GM19438 (cell line): ENCODE results near the gene AIG1.
A peak's percentile ranks its signal among the peaks of the same experiment; 100 is the strongest.
"Not testable (repeated sequence)": the region's sequence is repeated elsewhere in the genome, so short reads cannot be mapped to it uniquely, and the experiment has no call there.

Source experiments
- ATAC-seq: cut with Tn5 transposase; IDR thresholded peaks from one replicate; pipeline ENCODE4 v1.9.1; 2021; ENCODE audit warnings: low read depth; ENCODE audit not compliant: unreplicated experiment

AIG1 gene

GRCh38 chr6:143345477-143345876 is 284.8 kb downstream of the AIG1 start:
- ATAC-seq: not testable (repeated sequence)

- ATAC-seq: no peak
These were observed 285.3 kb downstream of the AIG1 start for GRCh38 chr6:143346004-143346403.

GRCh38 chr6:143348531-143348930 is 287.8 kb downstream of the AIG1 start:
- no peak for ATAC-seq

- no peak for ATAC-seq
These were observed 288.8 kb downstream of the AIG1 start for GRCh38 chr6:143349530-143349929.

GRCh38 chr6:143356101-143356880 is 295.6 kb downstream of the AIG1 start:
- no peak for ATAC-seq

- no peak for ATAC-seq
These were observed 296.5 kb downstream of the AIG1 start for GRCh38 chr6:143357152-143357551.

GRCh38 chr6:143357561-143358255 is 297.0 kb downstream of the AIG1 start:
- ATAC-seq: no peak

GRCh38 chr6:143361536-143362191 is 301.0 kb downstream of the AIG1 start:
- no peak for ATAC-seq

GRCh38 chr6:143362192-143362558 is 301.5 kb downstream of the AIG1 start:
- no peak for ATAC-seq

- ATAC-seq: no peak
These were observed 302.6 kb downstream of the AIG1 start for GRCh38 chr6:143363299-143363698.

GRCh38 chr6:143368426-143368825 is 307.7 kb downstream of the AIG1 start:
- ATAC-seq: peak; percentile 98

GRCh38 chr6:143369971-143370370 is 309.3 kb downstream of the AIG1 start:
- no peak for ATAC-seq

GRCh38 chr6:143370812-143371370 is 310.2 kb downstream of the AIG1 start:
- no peak for ATAC-seq

GRCh38 chr6:143372199-143372882 is 311.7 kb downstream of the AIG1 start:
- no peak for ATAC-seq

GRCh38 chr6:143374014-143374413 is 313.3 kb downstream of the AIG1 start:
- ATAC-seq: no peak

GRCh38 chr6:143375022-143375585 is 314.4 kb downstream of the AIG1 start:
- no peak for ATAC-seq

GRCh38 chr6:143376375-143376774 is 315.7 kb downstream of the AIG1 start:
- no peak for ATAC-seq

- no peak for ATAC-seq
These were observed 316.2 kb downstream of the AIG1 start for GRCh38 chr6:143376861-143377260.

- ATAC-seq: no peak
These were observed 324.9 kb downstream of the AIG1 start for GRCh38 chr6:143385636-143386035.

- no peak for ATAC-seq
These were observed 329.6 kb downstream of the AIG1 start for GRCh38 chr6:143390278-143390677.
